Upper lobe of left lung (tissue), 6 donors: ENCODE measurements around the gene DMTF1. TPM values are rescaled to one million over a fixed set of nuclear protein-coding genes. Genes with fewer than 3 reads are reported as not detected.

Experiments used
- ATAC-seq, 2 donors: fragments of 200-7000 bp; cut with Tn5 transposase; one replicate each; pipeline ENCODE4 v1.9.1; 2022; ENCODE audit warnings: mild to moderate bottlenecking in 2 of 2, moderate library complexity in 2 of 2; ENCODE audit not compliant: low FRiP score in 2 of 2
- DNase-seq, 2 donors: peaks; one replicate each; pipeline ENCODE4 v3.0.0-alpha.2; 2019 to 2020
- H3K27ac ChIP-seq, 4 donors: fragments of 200-600 bp; sonication (generic); one replicate each; pipeline ENCODE4 v1.5.1; 2016 to 2019
- H3K27me3 ChIP-seq, 4 donors: fragments of 200-600 bp; sonication (generic); one replicate each; pipeline ENCODE4 v1.5.1; 2017 to 2019
- H3K36me3 ChIP-seq, 4 donors: fragments of 200-600 bp; sonication (generic); one replicate each; pipeline ENCODE4 v1.5.1; 2016 to 2019
- H3K4me1 ChIP-seq, 4 donors: fragments of 200-600 bp; sonication (generic); one replicate each; pipeline ENCODE4 v1.5.1; 2018 to 2019
- H3K4me3 ChIP-seq, 4 donors: fragments of 200-600 bp; sonication (generic); one replicate each; pipeline ENCODE4 v1.5.1; 2017 to 2019; ENCODE audit warnings: mild to moderate bottlenecking in 2 of 4, moderate library complexity in 1 of 4
- H3K9me3 ChIP-seq, 4 donors: fragments of 200-600 bp; sonication (generic); one replicate each; pipeline ENCODE4 v1.5.1; 2018 to 2019
- EP300 ChIP-seq, 4 donors: sonication (generic); formaldehyde crosslinking; IDR thresholded peaks; one replicate each; pipeline ENCODE4 v1.5.1; 2017; ENCODE audit warnings: antibody characterized with exemption in 4 of 4, control low read depth in 2 of 4
- POLR2A ChIP-seq, 4 donors: fragments of 450-650 bp; IDR thresholded peaks; one replicate each; pipeline ENCODE4 v1.5.1; 2016 to 2017; ENCODE audit warnings: antibody characterized with exemption in 4 of 4, mild to moderate bottlenecking in 2 of 4
- POLR2AphosphoS5 ChIP-seq, 2 donors: sonication (generic); formaldehyde crosslinking; IDR thresholded peaks; one replicate each; pipeline ENCODE4 v1.5.1; 2017; ENCODE audit warnings: antibody characterized with exemption in 2 of 2
- WGBS, 2 donors: methylation state at CpG; one replicate each; pipeline ENCODE4 v1.1.5; 2017 to 2018; 5-methylcytosine and 5-hydroxymethylcytosine counted together
- total RNA-seq, 6 donors: library from RNA; depleted of rRNA in 4 of 6; stranded (reverse); fragments of >200 nt in 4 of 6; gene quantifications; one replicate each; pipeline versions ENCODE4 v1.1.0 to v1.2.1, GENCODE V29; 2016 to 2021
- TF ChIP-seq, protein P1 (sequence below), 6 experiments: fragments of 450-650 bp in 4 of 6; fragments of 200-600 bp in 2 of 6; sonication (generic) in 2 of 6; IDR thresholded peaks; one replicate each; pipeline ENCODE4 v1.5.1; 2016 to 2019; ENCODE audit warnings: antibody characterized with exemption in 6 of 6
- donor health status: DM: no; HTN: no; CAD: no; lungs with moderate emphysema.
- donor health status: DM: no; HTN: yes; CAD: no; lungs with severe emphysema.

DMTF1 gene
- total RNA-seq, 6 donors from 2014 or later = 51.8 to 258 (median 77.7) TPM

DNA sequence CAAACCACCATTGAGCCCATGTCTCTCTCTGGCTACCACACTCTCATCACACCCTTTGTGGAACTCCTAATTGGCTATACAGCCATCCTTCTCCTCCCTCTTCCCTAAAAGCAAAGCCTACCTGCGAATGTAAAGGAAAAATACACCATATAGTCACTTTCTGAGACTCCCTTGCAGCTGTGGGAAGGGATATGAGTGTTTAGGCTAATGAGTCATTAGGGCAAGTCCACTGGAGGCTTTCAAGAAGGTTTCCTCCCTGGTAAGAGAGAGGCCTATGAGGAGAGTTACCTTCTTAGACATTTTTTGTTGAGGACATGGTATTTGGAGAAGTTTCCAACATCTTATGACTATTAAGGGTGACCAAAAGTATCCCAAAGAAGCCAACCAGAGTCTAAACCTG lies 71.4 kb downstream of the DMTF1 start:
- peaks cover 8 to 12% (median 9%) of the 10 kb centered on the region in 4 donors for H3K4me1 ChIP-seq
- DNase-seq = no peak
- no peaks in the 10 kb centered on the region for H3K27me3 ChIP-seq
- ATAC-seq = no peak
- TF ChIP-seq POLR2A (IDR thresholded peaks at IDR 0.05) (no peak), EP300 (IDR thresholded peaks at IDR 0.05) (no peak), POLR2AphosphoS5 (IDR thresholded peaks at IDR 0.05) (no peak)
- TF ChIP-seq, protein P1, sequence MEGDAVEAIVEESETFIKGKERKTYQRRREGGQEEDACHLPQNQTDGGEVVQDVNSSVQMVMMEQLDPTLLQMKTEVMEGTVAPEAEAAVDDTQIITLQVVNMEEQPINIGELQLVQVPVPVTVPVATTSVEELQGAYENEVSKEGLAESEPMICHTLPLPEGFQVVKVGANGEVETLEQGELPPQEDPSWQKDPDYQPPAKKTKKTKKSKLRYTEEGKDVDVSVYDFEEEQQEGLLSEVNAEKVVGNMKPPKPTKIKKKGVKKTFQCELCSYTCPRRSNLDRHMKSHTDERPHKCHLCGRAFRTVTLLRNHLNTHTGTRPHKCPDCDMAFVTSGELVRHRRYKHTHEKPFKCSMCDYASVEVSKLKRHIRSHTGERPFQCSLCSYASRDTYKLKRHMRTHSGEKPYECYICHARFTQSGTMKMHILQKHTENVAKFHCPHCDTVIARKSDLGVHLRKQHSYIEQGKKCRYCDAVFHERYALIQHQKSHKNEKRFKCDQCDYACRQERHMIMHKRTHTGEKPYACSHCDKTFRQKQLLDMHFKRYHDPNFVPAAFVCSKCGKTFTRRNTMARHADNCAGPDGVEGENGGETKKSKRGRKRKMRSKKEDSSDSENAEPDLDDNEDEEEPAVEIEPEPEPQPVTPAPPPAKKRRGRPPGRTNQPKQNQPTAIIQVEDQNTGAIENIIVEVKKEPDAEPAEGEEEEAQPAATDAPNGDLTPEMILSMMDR (IDR thresholded peaks at IDR 0.05) = no peak
- no peak overlapping the region for H3K4me3 ChIP-seq
- no peaks in the 10 kb centered on the region for H3K9me3 ChIP-seq
- WGBS, 2 donors = 90 to 97% methylated on average over 1 of the region's 1 CpG
- no peaks in the 10 kb centered on the region for H3K36me3 ChIP-seq
- no peak overlapping the region for H3K27ac ChIP-seq

GRCh38 chr7:87225696-87226095 lies 73.4 kb downstream of the DMTF1 start:
- Histone ChIP-seq H3K4me1 (peaks cover 6 to 9% (median 6%) of the 10 kb centered on the region in 4 donors), H3K27ac (no peak overlapping the region), H3K4me3 (no peak overlapping the region), H3K27me3 (no peaks in the 10 kb centered on the region), H3K9me3 (no peaks in the 10 kb centered on the region), H3K36me3 (no peaks in the 10 kb centered on the region)
- TF ChIP-seq POLR2AphosphoS5 (IDR thresholded peaks at IDR 0.05) (no peak), EP300 (IDR thresholded peaks at IDR 0.05) (no peak), POLR2A (IDR thresholded peaks at IDR 0.05) (no peak)
- TF ChIP-seq, protein P1 (IDR thresholded peaks at IDR 0.05) = no peak
- 48 to 73% methylated on average over 1 of the region's 1 CpG for WGBS, 2 donors
- DNase-seq (no peak), ATAC-seq (no peak)

GRCh38 chr7:87226495-87226894 lies 74.2 kb downstream of the DMTF1 start:
- TF ChIP-seq, protein P1 (IDR thresholded peaks at IDR 0.05) = no peak
- 73% methylated on average over 3 of the region's 3 CpGs for WGBS, 2 donors
- ATAC-seq (no peak), DNase-seq (no peak)
- H3K27me3 ChIP-seq = no peaks in the 10 kb centered on the region
- no peak overlapping the region for H3K4me3 ChIP-seq
- H3K27ac ChIP-seq = no peak overlapping the region
- no peaks in the 10 kb centered on the region for H3K36me3 ChIP-seq
- H3K4me1 ChIP-seq = peaks cover 0 to 5% (median 2%) of the 10 kb centered on the region in 4 donors
- H3K9me3 ChIP-seq = no peaks in the 10 kb centered on the region

- no peaks in the 10 kb centered on the region for H3K9me3 ChIP-seq
- H3K27me3 ChIP-seq = no peaks in the 10 kb centered on the region
- 59 to 78% methylated on average over 7 of the region's 7 CpGs for WGBS, 2 donors
- H3K27ac ChIP-seq = no peak overlapping the region
- no peaks in the 10 kb centered on the region for H3K36me3 ChIP-seq
- no peak overlapping the region for H3K4me3 ChIP-seq
- DNase-seq = peak in 1 of 2 donors; percentile 43
- TF ChIP-seq EP300 (IDR thresholded peaks at IDR 0.05) = no peak
- TF ChIP-seq, protein P1 (IDR thresholded peaks at IDR 0.05) = no peak
- no peak for TF ChIP-seq POLR2A (IDR thresholded peaks at IDR 0.05)
- TF ChIP-seq POLR2AphosphoS5 (IDR thresholded peaks at IDR 0.05) = no peak
- peak in 1 of 2 donors; percentile 24 for ATAC-seq
- peaks cover 0 to 5% (median 2%) of the 10 kb centered on the region in 4 donors for H3K4me1 ChIP-seq
Observed at GRCh38 chr7:87231258-87231657, 79.0 kb downstream of the DMTF1 start.

DNA sequence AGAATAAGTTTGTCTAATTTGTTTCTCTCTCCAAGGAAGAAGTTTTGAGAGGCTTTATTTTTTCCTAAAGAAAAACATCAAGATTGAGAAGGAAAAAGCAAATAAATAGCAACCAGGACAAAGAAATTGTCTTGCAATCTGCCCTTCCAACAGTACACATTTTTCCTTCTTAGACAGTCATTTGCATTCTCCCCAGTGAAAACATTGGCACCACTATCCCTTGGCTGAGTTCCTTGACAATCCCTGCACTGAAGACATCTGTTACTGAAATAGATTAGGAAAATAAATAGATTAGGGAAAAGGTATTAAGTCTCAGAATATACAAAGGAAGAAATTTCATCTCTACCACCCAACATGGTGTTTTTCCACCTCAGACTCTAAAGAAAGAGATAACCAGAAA lies 79.5 kb downstream of the DMTF1 start:
- DNase-seq = no peak
- Histone ChIP-seq H3K4me3 (no peak overlapping the region), H3K27ac (no peak overlapping the region), H3K36me3 (no peaks in the 10 kb centered on the region), H3K4me1 (peaks cover 0 to 5% (median 2%) of the 10 kb centered on the region in 4 donors), H3K9me3 (no peaks in the 10 kb centered on the region), H3K27me3 (no peaks in the 10 kb centered on the region)
- no peak for ATAC-seq
- TF ChIP-seq POLR2A (IDR thresholded peaks at IDR 0.05) = no peak
- TF ChIP-seq EP300 (IDR thresholded peaks at IDR 0.05) = no peak
- no peak for TF ChIP-seq POLR2AphosphoS5 (IDR thresholded peaks at IDR 0.05)
- TF ChIP-seq, protein P1 (IDR thresholded peaks at IDR 0.05) = no peak
